B cell (primary cell): ENCODE data around the gene ACIN1. TPM values are rescaled to one million over a fixed set of nuclear protein-coding genes. Genes with fewer than 3 reads are reported as not detected.

Experiments
- ATAC-seq: fragments of 200-7000 bp; cut with Tn5 transposase; one replicate; pipeline ENCODE4 v1.10.0; 2021; ENCODE audit warnings: low read depth, mild to moderate bottlenecking, moderate number of reproducible peaks, moderate library complexity
- CTCF ChIA-PET: fragments of 350-600 bp; sonication (Branson Sonifier 250); formaldehyde crosslinking; loops from one replicate; lab custom pipeline; 2021; ENCODE audit warnings: antibody characterized with exemption, inconsistent platforms; lab: Charles Lee
- POLR2A ChIA-PET: fragments of 350-600 bp; sonication (Branson Sonifier 250); formaldehyde crosslinking; loops from one replicate; lab custom pipeline; 2021; ENCODE audit warnings: antibody characterized with exemption; lab: Charles Lee
- DNase-seq: peaks from one replicate; pipeline ENCODE4 v3.0.0; 2013
- H2AFZ ChIP-seq: 2 replicates; pipeline ENCODE4 v1.6.1; 2012; ENCODE audit warnings: mild to moderate bottlenecking, low read depth, low read length; ENCODE audit not compliant: insufficient read depth, poor library complexity, severe bottlenecking
- H3K27ac ChIP-seq, 2 donors: 1 replicate in 1 of 2; 2 replicates in 1 of 2; pipeline ENCODE4 v1.5.1; 2012 to 2013; ENCODE audit warnings: low read length in 2 of 2, mild to moderate bottlenecking in 2 of 2, moderate library complexity in 1 of 2
- H3K27me3 ChIP-seq, 4 experiments: fragments of 200-600 bp in 1 of 4; sonication (generic) in 1 of 4; replicated peaks in 1 of 4; 1 replicate in 2 of 4; 2 replicates in 2 of 4; pipeline versions ENCODE4 v1.6.1 to v1.7.0; 2013 to 2016; ENCODE audit warnings: low read length in 3 of 4, mild to moderate bottlenecking in 2 of 4, mixed read lengths in 1 of 4, moderate library complexity in 1 of 4; ENCODE audit not compliant: insufficient read depth in 4 of 4, control insufficient read depth in 3 of 4; ENCODE audit errors: control extremely low read depth in 1 of 4
- H3K36me3 ChIP-seq, 2 experiments: replicated peaks in 1 of 2; 1 replicate in 1 of 2; 2 replicates in 1 of 2; pipeline versions ENCODE4 v1.6.1 to v1.7.1; 2013; ENCODE audit warnings: low read length in 1 of 2; ENCODE audit not compliant: insufficient read depth in 2 of 2, control insufficient read depth in 1 of 2; ENCODE audit errors: control extremely low read depth in 1 of 2, extremely low read depth in 1 of 2
- H3K4me1 ChIP-seq, 2 donors: fragments of 200-600 bp in 1 of 2; sonication (generic) in 1 of 2; 1 replicate in 1 of 2; 2 replicates in 1 of 2; pipeline versions ENCODE4 v1.5.1 to v1.6.1; 2013 to 2017; ENCODE audit warnings: low read length in 2 of 2; ENCODE audit not compliant: control insufficient read depth in 2 of 2, insufficient read depth in 2 of 2
- H3K4me2 ChIP-seq: replicated peaks from 2 replicates; pipeline ENCODE3; 2012; ENCODE audit warnings: mild to moderate bottlenecking, low read depth, low read length; ENCODE audit not compliant: poor library complexity, severe bottlenecking
- H3K4me3 ChIP-seq, 5 experiments: fragments of 200-600 bp in 1 of 5; sonication (generic) in 1 of 5; 1 replicate in 3 of 5; 2 replicates in 2 of 5; pipeline versions ENCODE4 v1.5.1 to v1.7.0; 2011 to 2016; ENCODE audit warnings: low read length in 4 of 5, mild to moderate bottlenecking in 4 of 5, low read depth in 2 of 5, control low read depth in 1 of 5, moderate library complexity in 1 of 5; ENCODE audit not compliant: insufficient read depth in 1 of 5; ENCODE audit errors: control extremely low read depth in 1 of 5, extremely low read depth in 1 of 5
- H3K79me2 ChIP-seq: fragments of 200-600 bp; sonication (generic); one replicate; pipeline ENCODE4 v1.6.0; 2016; ENCODE audit warnings: low read length; ENCODE audit not compliant: control insufficient read depth, insufficient read depth
- H3K9ac ChIP-seq: fragments of 200-600 bp; sonication (generic); 2 replicates; pipeline ENCODE4 v1.6.1; 2017; ENCODE audit warnings: mild to moderate bottlenecking, low read length, moderate library complexity
- H3K9me3 ChIP-seq, 3 donors: one replicate each; pipeline versions ENCODE4 v1.6.1 to v1.7.1; 2013; ENCODE audit warnings: low read length in 2 of 3; ENCODE audit not compliant: control insufficient read depth in 2 of 3, insufficient read depth in 1 of 3; ENCODE audit errors: control extremely low read depth in 1 of 3
- H4K20me1 ChIP-seq: 2 replicates; pipeline ENCODE4 v1.6.0; 2012; ENCODE audit warnings: mild to moderate bottlenecking, low read length; ENCODE audit not compliant: insufficient read depth, control insufficient read depth, poor library complexity, severe bottlenecking
- H3K27ac Mint-ChIP-seq: one replicate; pipeline ENCODE4 v1.8.0; 2021; ENCODE audit warnings: mixed read lengths
- H3K27me3 Mint-ChIP-seq: one replicate; pipeline ENCODE4 v1.8.0; 2021; ENCODE audit warnings: mixed read lengths
- H3K4me1 Mint-ChIP-seq: one replicate; pipeline ENCODE4 v1.8.0; 2021; ENCODE audit warnings: mixed read lengths
- H3K4me3 Mint-ChIP-seq: one replicate; pipeline ENCODE4 v1.8.0; 2021; ENCODE audit warnings: mixed read lengths
- H3K9me3 Mint-ChIP-seq: one replicate; pipeline ENCODE4 v1.8.0; 2022; ENCODE audit warnings: mixed read lengths; ENCODE audit not compliant: insufficient read depth
- EZH2 ChIP-seq: IDR thresholded peaks from 2 replicates; pipeline ENCODE4 v1.6.1; 2012; ENCODE audit warnings: borderline replicate concordance, low read depth, mild to moderate bottlenecking, moderate library complexity, low read length; ENCODE audit not compliant: insufficient read depth, poor library complexity, severe bottlenecking
- WGBS: methylation state at CpG from one replicate; pipeline ENCODE4 v1.1.5; 2013; ENCODE audit warnings: missing lambda C conversion rate; ENCODE audit not compliant: insufficient coverage; 5-methylcytosine and 5-hydroxymethylcytosine counted together
- intact Hi-C: fragments of 100-400 bp; cut with micrococcal nuclease; formaldehyde crosslinking; loops from one replicate; pipeline ENCODE4 v1.10.0; 2022
- polyA plus RNA-seq: library from polyadenylated mRNA; depleted of rRNA; stranded (reverse); fragments of >200 nt; gene quantifications from 2 replicates; pipeline ENCODE4 v1.2.3, GENCODE V29; 2012
- total RNA-seq, 2 donors: library from RNA; stranded (reverse); fragments of 120-200 nt in 1 of 2; gene quantifications; 1 replicate in 1 of 2; 2 replicates in 1 of 2; pipeline versions ENCODE4 v1.2.3 to v1.2.4, GENCODE V29; 2013 to 2022
- TF ChIP-seq, protein P1 (sequence below): fragments of 200-600 bp; IDR thresholded peaks from one replicate; pipeline ENCODE4 v1.8.0; 2022; ENCODE audit warnings: antibody characterized with exemption, mild to moderate bottlenecking

Gene ACIN1
- total and polyA plus RNA-seq, 2 donors (not counting 1 experiment from before 2014, with no cell fraction given) = 178 to 359 TPM

DNA sequence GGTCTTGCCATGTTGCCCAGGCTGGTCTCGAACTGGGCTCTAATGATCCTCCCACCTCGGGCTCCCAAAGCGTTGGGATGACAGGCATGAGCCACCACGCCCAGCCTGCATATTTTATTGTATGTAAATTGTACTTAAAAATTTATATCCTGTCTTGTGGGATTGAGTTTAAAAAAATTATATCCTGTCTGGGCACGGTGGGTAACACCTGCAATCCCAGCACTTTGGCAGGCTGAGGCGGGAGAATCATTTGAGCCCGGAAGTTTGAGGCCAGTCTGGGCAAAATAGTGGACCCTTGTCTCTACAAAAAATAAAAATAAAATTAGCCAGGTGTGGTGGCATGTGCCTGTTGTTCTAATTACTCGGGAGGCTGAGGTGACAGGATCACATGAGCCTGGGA lies 38.0 kb upstream of the ACIN1 start:
- Histone ChIP-seq H3K79me2 (no peaks in the 10 kb centered on the region), H3K4me2 (no peak overlapping the region), H4K20me1 (no peaks in the 10 kb centered on the region), H3K9ac (no peak overlapping the region), H2AFZ (no peak overlapping the region), H3K27me3 (no peaks in the 10 kb centered on the region), H3K27ac (no peak overlapping the region), H3K9me3 (no peaks in the 10 kb centered on the region), H3K4me3 (no peak overlapping the region), H3K4me1 (peaks cover 5 to 6% of the 10 kb centered on the region in 2 donors), H3K36me3 (no peaks in the 10 kb centered on the region)
- no peak overlapping the region for H3K27ac Mint-ChIP-seq
- no peak for DNase-seq
- no peak for ATAC-seq
- H3K9me3 Mint-ChIP-seq = no peaks in the 10 kb centered on the region
- 63% methylated on average over 4 of the region's 8 CpGs for WGBS
- ChIA-PET CTCF (no interaction called here), POLR2A (no interaction called here)
- H3K4me3 Mint-ChIP-seq = no peak overlapping the region
- TF ChIP-seq, protein P1, sequence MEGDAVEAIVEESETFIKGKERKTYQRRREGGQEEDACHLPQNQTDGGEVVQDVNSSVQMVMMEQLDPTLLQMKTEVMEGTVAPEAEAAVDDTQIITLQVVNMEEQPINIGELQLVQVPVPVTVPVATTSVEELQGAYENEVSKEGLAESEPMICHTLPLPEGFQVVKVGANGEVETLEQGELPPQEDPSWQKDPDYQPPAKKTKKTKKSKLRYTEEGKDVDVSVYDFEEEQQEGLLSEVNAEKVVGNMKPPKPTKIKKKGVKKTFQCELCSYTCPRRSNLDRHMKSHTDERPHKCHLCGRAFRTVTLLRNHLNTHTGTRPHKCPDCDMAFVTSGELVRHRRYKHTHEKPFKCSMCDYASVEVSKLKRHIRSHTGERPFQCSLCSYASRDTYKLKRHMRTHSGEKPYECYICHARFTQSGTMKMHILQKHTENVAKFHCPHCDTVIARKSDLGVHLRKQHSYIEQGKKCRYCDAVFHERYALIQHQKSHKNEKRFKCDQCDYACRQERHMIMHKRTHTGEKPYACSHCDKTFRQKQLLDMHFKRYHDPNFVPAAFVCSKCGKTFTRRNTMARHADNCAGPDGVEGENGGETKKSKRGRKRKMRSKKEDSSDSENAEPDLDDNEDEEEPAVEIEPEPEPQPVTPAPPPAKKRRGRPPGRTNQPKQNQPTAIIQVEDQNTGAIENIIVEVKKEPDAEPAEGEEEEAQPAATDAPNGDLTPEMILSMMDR = no peak
- TF ChIP-seq EZH2 = no peak
- intact Hi-C loops = no loop called here
- H3K27me3 Mint-ChIP-seq = no peaks in the 10 kb centered on the region
- H3K4me1 Mint-ChIP-seq = peaks cover 10% of the 10 kb centered on the region

DNA sequence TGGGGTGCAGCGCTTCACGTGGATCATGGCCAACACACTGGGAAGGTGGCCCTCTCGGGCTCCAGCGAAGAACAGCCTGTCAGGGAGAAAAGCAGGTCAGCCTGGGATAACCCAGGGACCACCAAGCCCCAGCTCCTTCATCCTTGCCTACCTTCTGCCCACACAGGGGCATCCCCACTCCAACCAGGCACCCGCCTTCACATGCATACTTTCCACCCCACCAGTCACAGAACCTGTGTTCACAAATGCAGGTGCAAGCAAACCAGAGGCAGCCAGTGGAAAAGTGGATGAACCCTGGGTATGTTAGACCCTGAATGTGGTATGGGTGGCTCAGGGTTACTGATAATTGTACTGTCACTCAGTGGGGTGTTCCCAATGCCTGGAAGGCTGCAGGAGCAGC lies 36.5 kb upstream of the ACIN1 start:
- Mint-ChIP-seq H3K4me3 (no peak overlapping the region), H3K27me3 (no peaks in the 10 kb centered on the region), H3K27ac (no peak overlapping the region), H3K4me1 (peaks cover 14% of the 10 kb centered on the region), H3K9me3 (no peaks in the 10 kb centered on the region)
- WGBS = 98% methylated on average over 4 of the region's 5 CpGs
- no peaks in the 10 kb centered on the region for H3K36me3 ChIP-seq
- TF ChIP-seq EZH2 = no peak
- TF ChIP-seq, protein P1 = no peak
- POLR2A ChIA-PET = no interaction called here
- H3K9me3 ChIP-seq = no peaks in the 10 kb centered on the region
- no peaks in the 10 kb centered on the region for H4K20me1 ChIP-seq
- peaks cover 7 to 11% of the 10 kb centered on the region in 2 donors for H3K4me1 ChIP-seq
- H3K4me2 ChIP-seq = no peak overlapping the region
- intact Hi-C loops = no loop called here
- no peak overlapping the region for H2AFZ ChIP-seq
- ATAC-seq (no peak), DNase-seq (no peak)
- H3K27ac ChIP-seq = no peak overlapping the region
- H3K27me3 ChIP-seq = no peaks in the 10 kb centered on the region
- no peak overlapping the region for H3K9ac ChIP-seq
- H3K4me3 ChIP-seq = no peak overlapping the region
- no peaks in the 10 kb centered on the region for H3K79me2 ChIP-seq
- CTCF ChIA-PET = interaction anchor here (4.5 kb wide), 1 partner anchor 11 kb away, joined by 26 read pairs; the partner anchor contains the start of gene CEBPE
